Omental fat pad (tissue), 4 donors: ENCODE data around the gene C1orf141. TPM values are rescaled to one million over a fixed set of nuclear protein-coding genes. Genes with fewer than 3 reads are reported as not detected.

Experiments used
- ATAC-seq: fragments of 150-250 bp; one replicate; pipeline ENCODE4 v1.9.1; 2016; ENCODE audit warnings: mild to moderate bottlenecking, moderate library complexity; ENCODE audit not compliant: low FRiP score
- DNase-seq: peaks from one replicate; pipeline ENCODE4 v3.0.0-alpha.2; 2019; ENCODE audit warnings: low spot score
- CTCF ChIP-seq, 3 donors: fragments of 450-650 bp; IDR thresholded peaks; one replicate each; pipeline ENCODE4 v1.5.1; 2016 to 2017; ENCODE audit warnings: antibody characterized with exemption in 3 of 3, mild to moderate bottlenecking in 3 of 3, moderate library complexity in 2 of 3
- small RNA-seq: library from RNA; depleted of rRNA; stranded (forward); fragments of <200 nt; gene quantifications from one replicate; pipeline ENCODE3, GENCODE V24; 2016
- total RNA-seq, 4 donors: library from RNA; depleted of rRNA; stranded (reverse); fragments of >200 nt; gene quantifications; one replicate each; pipeline ENCODE4 v1.1.0, GENCODE V29; 2016

C1orf141 gene
- total RNA-seq, 4 donors from 2014 or later, result not detected

- ATAC-seq (no peak), DNase-seq (no peak)
- no peak for TF ChIP-seq CTCF (IDR thresholded peaks at IDR 0.05)
These were observed 91.4 kb downstream of the C1orf141 start for GRCh38 chr1:67043366-67043765.

Small RNAs within 50 kb of the gene (small RNA-seq; reads per million reads assigned to genes)
- not detected for gene RF00322

Other genes starting within 250 kb of the C1orf141 start
- gene DNAI4, start 210.1 kb downstream of the C1orf141 start, total RNA-seq, result 1 to 10 TPM; 2.8 to 8.8 (median 4.7) TPM
- gene MIER1, start 210.0 kb downstream of the C1orf141 start, total RNA-seq, result 10 to 100 TPM; 30.9 to 55.5 (median 34.9) TPM
- gene SLC35D1, start 80.8 kb downstream of the C1orf141 start, total RNA-seq, result 10 to 100 TPM in 1 of 4 donors, 1 to 10 TPM in 3; 9.4 to 10.1 (median 9.6) TPM
- gene IL23R, start 31.5 kb upstream of the C1orf141 start, total RNA-seq, result under 1 TPM in 2 of 4 donors, not detected in 2; 0.19 to 0.32 TPM
- gene IL12RB2, start 172.9 kb upstream of the C1orf141 start, total RNA-seq, result 1 to 10 TPM; 2.0 to 8.9 (median 6.5) TPM